EL (cell line): ENCODE measurements around the gene OR51B4.
"Not testable (repeated sequence)": the region's sequence is repeated elsewhere in the genome, so short reads cannot be mapped to it uniquely, and the experiment has no call there.

Experiments used
- DNase-seq: peaks from one replicate; pipeline ENCODE4 v3.0.0-alpha.2; 2016

OR51B4 gene

GRCh38 chr11:5269715-5270147 lies 32.0 kb downstream of the OR51B4 start, which contains the start of gene HBE1:
TSS of gene HBE1 (minus strand) at chr11:5269945. CDS start at chr11:5269890, 55 bp downstream.
- no peak for DNase-seq

GRCh38 chr11:5267033-5267563 lies 34.6 kb downstream of the OR51B4 start:
- DNase-seq: no peak

GRCh38 chr11:5266609-5267008 lies 35.1 kb downstream of the OR51B4 start:
- DNase-seq: no peak

DNA sequence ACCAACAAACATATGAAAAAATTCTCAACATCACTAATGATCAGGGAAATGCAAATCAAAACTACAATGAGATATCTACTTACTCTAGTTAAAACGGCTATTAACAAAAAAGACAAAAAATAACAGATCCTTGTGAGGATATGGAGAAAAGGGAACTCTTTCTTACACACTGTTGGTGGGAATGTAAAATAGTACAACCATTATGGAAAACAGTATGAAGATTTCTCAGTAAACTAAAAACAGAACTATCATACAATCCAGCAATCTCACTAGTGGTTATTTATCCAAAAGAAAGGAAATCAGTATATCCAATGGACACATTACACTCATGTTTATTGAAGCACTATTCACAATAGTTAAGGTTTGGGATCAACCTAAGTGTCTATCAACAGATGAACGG lies 35.9 kb downstream of the OR51B4 start:
- no peak for DNase-seq

DNA sequence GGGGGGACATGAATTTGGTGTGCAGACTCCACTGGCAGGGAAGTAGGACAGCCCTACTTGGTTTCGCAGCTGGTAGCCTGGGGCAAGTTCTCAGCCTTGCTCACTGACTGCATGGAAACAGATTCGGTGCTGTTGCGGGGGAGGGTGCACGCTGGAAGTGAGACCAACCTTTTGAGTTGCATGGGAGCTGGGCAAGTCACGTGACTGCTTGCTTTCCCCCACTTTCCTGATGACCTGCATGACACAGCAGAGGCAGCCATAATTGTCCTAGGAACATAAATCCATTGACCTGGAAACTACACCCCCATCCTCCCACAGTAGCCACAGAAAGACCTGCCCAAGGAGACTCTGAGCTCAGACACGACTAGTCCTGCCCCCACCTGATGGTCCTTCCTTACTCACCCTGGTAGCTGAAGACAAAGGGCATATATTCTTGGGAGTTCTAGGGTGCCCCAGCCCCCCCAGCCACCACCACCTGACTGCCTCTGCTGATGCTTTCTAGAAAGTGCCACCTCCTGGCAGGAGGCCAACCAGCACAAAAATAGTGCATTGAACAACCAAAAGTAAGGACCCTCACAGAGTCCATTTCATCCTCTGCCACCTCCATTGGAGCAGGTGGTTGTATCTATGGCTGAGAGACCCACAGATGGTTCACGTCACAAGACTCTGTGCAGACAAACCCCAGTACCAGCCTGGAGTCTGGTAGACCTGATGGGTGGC lies 43.0 kb downstream of the OR51B4 start:
- peak; percentile 9 for DNase-seq

DNA sequence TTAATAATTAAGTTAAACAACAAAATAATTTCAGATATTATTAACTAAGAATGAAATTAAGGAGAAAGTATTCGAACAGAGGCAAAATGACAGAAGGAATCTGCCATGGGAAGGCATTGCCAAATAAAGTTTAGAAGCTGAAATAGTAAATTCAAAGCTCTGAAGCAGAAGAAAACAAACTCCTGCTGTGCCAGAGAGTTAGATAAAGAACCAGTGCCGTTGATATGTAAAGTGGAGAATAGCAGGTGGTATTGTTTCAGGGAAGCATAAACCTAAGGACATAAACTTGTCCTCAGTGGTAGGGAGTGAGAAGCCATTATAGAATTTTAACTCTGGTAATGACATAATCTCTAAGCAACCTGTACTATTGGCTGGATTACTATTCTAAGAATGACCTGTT lies 44.5 kb downstream of the OR51B4 start:
- DNase-seq: no peak

DNA sequence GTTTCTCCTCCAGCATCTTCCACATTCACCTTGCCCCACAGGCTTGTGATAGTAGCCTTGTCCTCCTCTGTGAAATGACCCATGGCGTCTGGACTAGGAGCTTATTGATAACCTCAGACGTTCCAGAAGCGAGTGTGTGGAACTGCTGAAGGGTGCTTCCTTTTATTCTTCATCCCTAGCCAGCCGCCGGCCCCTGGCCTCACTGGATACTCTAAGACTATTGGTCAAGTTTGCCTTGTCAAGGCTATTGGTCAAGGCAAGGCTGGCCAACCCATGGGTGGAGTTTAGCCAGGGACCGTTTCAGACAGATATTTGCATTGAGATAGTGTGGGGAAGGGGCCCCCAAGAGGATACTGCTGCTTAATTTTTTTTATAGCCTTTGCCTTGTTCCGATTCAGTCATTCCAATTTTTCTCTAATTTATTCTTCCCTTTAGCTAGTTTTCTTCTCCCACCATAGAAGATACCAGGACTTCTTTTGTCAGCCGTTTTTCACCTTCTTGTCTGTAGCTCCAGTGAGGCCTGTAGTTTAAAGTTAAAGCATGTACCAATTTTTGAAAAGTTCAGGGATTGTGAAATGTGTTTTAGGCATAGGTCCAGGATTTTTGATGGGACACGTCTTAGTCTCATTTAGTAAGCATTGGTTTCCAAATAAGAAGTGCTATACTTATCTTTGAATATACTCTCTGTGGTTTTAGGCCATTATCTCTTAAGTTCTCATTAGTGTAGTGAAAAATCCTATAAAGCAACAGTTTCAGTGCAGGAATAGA lies 46.9 kb downstream of the OR51B4 start, which contains the start of gene HBG2:
HBG2 (minus strand) TSS at position 136 of the 768 bp plus-strand sequence; CDS start at position 83, 53 bp downstream.
- not testable (repeated sequence) for DNase-seq

GRCh38 chr11:5254023-5254422 lies 47.7 kb downstream of the OR51B4 start:
- DNase-seq: not testable (repeated sequence)

- not testable (repeated sequence) for DNase-seq
Observed at GRCh38 chr11:5253440-5253839, 48.3 kb downstream of the OR51B4 start.

- DNase-seq: no peak
Observed at GRCh38 chr11:5252919-5253265, 48.9 kb downstream of the OR51B4 start.

GRCh38 chr11:5252192-5252918 lies 49.4 kb downstream of the OR51B4 start:
- no peak for DNase-seq

DNA sequence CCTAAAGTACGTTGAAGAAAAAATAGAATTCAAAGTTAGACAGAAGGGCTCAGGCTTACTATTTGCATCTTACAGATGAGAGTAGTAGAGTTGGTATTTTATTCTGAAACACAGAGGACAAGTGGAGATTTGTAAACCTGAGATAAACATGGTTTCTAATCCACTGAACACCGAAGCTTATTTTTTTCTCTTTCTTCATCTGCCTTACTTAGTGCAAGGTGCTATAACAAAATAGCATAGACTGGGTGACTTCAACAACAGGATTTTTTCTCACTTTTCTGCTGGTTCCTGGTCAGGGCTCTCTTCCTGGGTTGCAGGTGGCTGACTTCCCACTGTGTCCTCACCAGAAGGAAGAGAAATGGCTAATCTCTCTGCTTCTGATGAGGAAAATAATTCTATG lies 50.0 kb downstream of the OR51B4 start:
- no peak for DNase-seq
